ENCODE data around the gene PCK1. TPM values are rescaled to one million over a fixed set of nuclear protein-coding genes. Genes with fewer than 3 reads are reported as not detected.

Gene PCK1
- total and polyA plus RNA-seq, 2 donors (not counting 3 experiments of a cell fraction or from before 2014, with no cell fraction given), result not detected

- peaks cover 2% of the 10 kb centered on the region in 2 experiments for H3K27me3 ChIP-seq (ENCODE audit: control insufficient read depth in 2 of 2, insufficient read depth in 2 of 2, low read length in 2 of 2)
- dilution Hi-C loops (cut with MboI; ENCODE audit: extremely low pct_ligation_motif_present, low sequenced_read_pairs), result no loop called here
- H3K79me2 ChIP-seq (ENCODE audit: control insufficient read depth, insufficient read depth, low read length), result no peaks in the 10 kb centered on the region
- FAIRE-seq (no peak), DNase-seq (ENCODE audit: low read depth, low spot score) (no peak)
- ChIA-PET POLR2A (no interaction called here), CTCF (interaction anchor here (0.7 to 6.3 kb wide), 6 partner anchors 32 to 609 kb away, joined by 3 to 48 read pairs (median 5); no protein-coding TSS in a partner anchor)
- H3K9ac ChIP-seq (replicated peaks; ENCODE audit: extremely low read depth, insufficient read depth, low read length), result no peak overlapping the region
- no peaks in the 10 kb centered on the region for H3K4me1 ChIP-seq (ENCODE audit: control insufficient read depth, extremely low read depth, insufficient read depth, low read length)
- no peak overlapping the region for H3K27ac ChIP-seq (ENCODE audit: insufficient read depth, low read depth, low read length)
- no peak for TF ChIP-seq MYC (IDR thresholded peaks at IDR 0.05; ENCODE audit: low read depth, low read length)
- no peak for TF ChIP-seq GATA2 (IDR thresholded peaks at IDR 0.05; ENCODE audit: insufficient read depth, insufficient read length, low read depth, low read length)
- TF ChIP-seq POLR2A (IDR thresholded peaks at IDR 0.05; ENCODE audit: low read depth, low read length), result no peak
- TF ChIP-seq FOS (IDR thresholded peaks at IDR 0.05; ENCODE audit: borderline replicate concordance, insufficient read depth, low read length), result no peak
- no peak for TF ChIP-seq CTCF (IDR thresholded peaks at IDR 0.05; ENCODE audit: extremely low read depth in 1 of 2, insufficient read depth in 1 of 2, low read depth in 1 of 2, low read length in 2 of 2)
- no peak for TF ChIP-seq MAX (IDR thresholded peaks at IDR 0.05; ENCODE audit: insufficient read depth, insufficient read length)
- no peak for TF ChIP-seq EZH2 (IDR thresholded peaks at IDR 0.05; ENCODE audit: borderline replicate concordance, low read depth, low read length, severe bottlenecking)
- no peak for TF ChIP-seq POLR2AphosphoS5 (IDR thresholded peaks at IDR 0.05; ENCODE audit: insufficient read depth, low read depth, low read length)
- no peak for TF ChIP-seq JUN (IDR thresholded peaks at IDR 0.05; ENCODE audit: borderline replicate concordance, insufficient read depth, insufficient read length, low read depth)
- H3K36me3 ChIP-seq (ENCODE audit: control insufficient read depth in 2 of 2, extremely low read depth in 1 of 2, insufficient read depth in 2 of 2, low read length in 2 of 2), result no peaks in the 10 kb centered on the region
- H3K9me3 ChIP-seq (replicated peaks; ENCODE audit: control insufficient read depth, insufficient read depth, low read length), result no peaks in the 10 kb centered on the region
- H3K4me2 ChIP-seq (ENCODE audit: insufficient read depth, low read length), result no peak overlapping the region
- no peak overlapping the region for H2AFZ ChIP-seq (ENCODE audit: low read depth, low read length)
- intact Hi-C loops (cut with micrococcal nuclease), result no loop called here
- H3K9me1 ChIP-seq (replicated peaks; ENCODE audit: control insufficient read depth, extremely low read depth, insufficient read depth, low read length), result no peaks in the 10 kb centered on the region
- no TSS peak for BruUV-seq (replicated peaks)
- H4K20me1 ChIP-seq (replicated peaks; ENCODE audit: control insufficient read depth, extremely low read depth, insufficient read depth, low read length), result no peaks in the 10 kb centered on the region
- no peak overlapping the region for H3K4me3 ChIP-seq (replicated peaks in 1 of 3; ENCODE audit: insufficient read depth in 1 of 3, low read depth in 1 of 3, low read length in 3 of 3)
These were observed 40.3 kb downstream of the PCK1 start for GRCh38 chr20:57601211-57601570.

Measured in endothelial cell of umbilical vein (primary cell).